HG02938 (cell line): ENCODE data around the gene TMEM30B.
"Not testable (repeated sequence)": the region's sequence is repeated elsewhere in the genome, so short reads cannot be mapped to it uniquely, and the experiment has no call there.

ENCODE experiments used
- ATAC-seq: cut with Tn5 transposase; IDR thresholded peaks from one replicate; pipeline ENCODE4 v1.9.1; 2021; ENCODE audit warnings: mild to moderate bottlenecking, moderate library complexity; ENCODE audit not compliant: unreplicated experiment

Gene TMEM30B

GRCh38 chr14:61239285-61239684 lies 41.9 kb downstream of the TMEM30B start:
- not testable (repeated sequence) for ATAC-seq

DNA sequence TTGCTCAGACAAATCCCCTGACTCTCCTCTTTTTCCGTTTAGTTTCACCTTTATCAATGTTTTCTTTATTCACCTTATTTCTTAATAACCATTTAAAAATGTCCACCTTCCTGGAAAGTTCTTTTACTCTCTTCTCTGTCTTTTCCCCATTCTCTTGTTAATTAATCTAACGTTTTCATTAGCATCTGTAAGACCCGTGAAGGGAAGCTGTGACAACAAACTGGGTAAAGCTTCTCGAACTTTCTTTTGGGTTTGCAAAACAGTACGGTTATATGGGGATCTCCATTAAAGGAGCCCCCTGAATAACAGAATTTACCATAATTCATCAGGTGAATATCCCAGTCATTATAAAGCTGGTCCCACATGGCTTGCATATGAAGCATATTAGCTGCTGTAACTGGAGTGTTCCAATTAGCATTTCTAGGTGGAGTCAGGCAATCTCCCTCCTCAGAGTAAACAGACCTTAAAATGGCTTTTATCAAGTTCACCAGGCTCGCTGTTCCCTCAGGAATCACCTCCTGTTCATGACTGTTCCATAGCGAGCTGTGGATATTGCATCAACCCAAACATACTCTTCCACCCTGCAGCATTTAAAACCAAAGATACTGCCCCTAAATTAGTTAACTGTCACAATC lies 42.4 kb downstream of the TMEM30B start:
- no peak for ATAC-seq

GRCh38 chr14:61234215-61234916 lies 46.8 kb downstream of the TMEM30B start:
- ATAC-seq, result no peak

GRCh38 chr14:61233436-61233956 lies 47.6 kb downstream of the TMEM30B start:
- no peak for ATAC-seq

DNA sequence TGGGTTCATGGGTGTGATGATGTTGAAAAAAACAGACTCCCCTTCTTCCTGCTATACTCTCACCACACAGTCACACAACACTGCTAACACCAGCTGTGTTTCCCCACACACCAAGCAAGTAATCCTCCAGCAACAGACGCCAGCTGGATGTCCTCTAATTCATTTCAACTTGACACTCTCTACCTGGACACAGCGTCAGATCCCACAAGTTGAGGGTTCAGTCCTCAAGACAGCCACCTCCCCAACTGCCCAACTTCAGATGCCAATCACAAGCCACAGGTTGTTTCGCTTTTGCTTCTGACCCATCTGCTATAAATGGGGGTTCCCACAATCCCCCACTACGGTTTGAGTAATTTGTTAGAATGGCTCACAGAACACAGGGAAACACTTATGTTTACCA lies 49.3 kb downstream of the TMEM30B start:
- ATAC-seq, result no peak

GRCh38 chr14:61229981-61230380 lies 51.2 kb downstream of the TMEM30B start:
- ATAC-seq, result no peak

DNA sequence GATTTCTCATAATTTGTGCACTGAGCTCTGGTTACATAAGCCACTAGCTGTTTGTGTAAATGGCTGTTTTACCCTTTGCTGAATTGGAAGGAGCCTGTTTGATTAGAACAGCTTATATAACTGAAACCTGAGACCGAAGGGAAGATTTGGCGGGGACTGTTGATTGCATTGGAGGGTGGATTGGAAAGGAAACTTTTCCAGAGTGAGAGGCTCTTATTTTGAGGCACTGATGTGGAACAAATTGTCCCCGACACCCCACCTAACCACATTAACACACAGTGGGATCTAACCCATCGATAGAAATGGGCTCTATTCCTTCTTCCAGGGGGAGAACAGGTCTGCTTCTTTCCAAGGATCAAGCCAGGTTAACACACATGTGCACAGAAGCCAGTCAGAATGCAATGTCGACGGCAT lies 51.7 kb downstream of the TMEM30B start:
- no peak for ATAC-seq

GRCh38 chr14:61227884-61228591 lies 53.1 kb downstream of the TMEM30B start:
- ATAC-seq, result no peak
